HG02610 (cell line): Measurements from ENCODE around the gene KAT7.

Source experiments
- ATAC-seq: cut with Tn5 transposase; IDR thresholded peaks from one replicate; pipeline ENCODE4 v1.9.1; 2021; ENCODE audit warnings: mild to moderate bottlenecking, moderate library complexity; ENCODE audit not compliant: unreplicated experiment

Gene KAT7

DNA sequence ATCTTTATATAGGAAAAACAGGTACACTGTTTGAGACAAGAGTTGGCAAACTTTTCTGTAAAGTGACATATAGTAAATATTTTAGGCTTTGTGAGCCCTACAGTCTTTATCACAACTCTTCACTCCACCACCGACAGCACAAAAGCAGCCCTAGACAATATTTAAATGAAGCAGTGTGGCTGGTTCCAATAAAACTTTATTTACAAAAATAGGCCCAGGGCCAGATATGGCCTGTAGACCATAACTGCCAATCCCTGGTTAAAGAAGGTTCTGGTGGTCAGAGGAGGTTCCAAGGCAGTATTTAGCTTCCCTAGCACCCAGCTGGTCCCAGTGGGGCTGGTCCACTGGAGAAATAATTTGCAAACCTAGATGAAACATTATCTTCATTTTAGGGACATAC is 28.2 kb upstream of the KAT7 start:
- no peak for ATAC-seq

DNA sequence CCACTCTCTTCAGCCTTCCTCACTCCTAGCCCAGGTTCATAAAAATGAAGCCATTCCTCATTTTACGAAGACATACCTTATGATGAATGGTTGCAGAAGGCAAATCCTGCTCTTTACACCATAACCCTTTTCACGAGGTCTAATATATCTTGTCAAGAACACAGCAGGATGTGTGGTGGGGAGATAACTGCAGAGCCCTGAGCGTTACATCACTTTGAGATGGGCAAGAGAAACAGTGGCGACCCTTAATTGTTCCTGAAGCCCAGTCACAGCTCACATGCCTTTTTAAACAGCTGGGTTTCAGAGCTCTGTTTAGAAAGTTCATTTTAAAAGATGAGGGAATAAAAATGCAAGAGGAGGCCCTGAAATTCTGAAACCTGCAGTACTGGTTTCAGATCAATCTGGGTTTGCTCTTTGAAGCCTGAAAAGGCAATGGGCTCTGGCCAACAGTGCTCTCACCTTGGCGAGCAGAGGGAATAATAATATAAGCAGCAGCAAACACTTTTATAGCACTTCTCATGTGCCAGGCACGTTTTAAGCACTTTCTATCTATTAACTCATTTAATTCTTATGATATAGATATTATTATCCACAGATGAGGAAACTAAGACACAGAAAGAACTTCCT is 27.4 kb upstream of the KAT7 start:
- ATAC-seq: no peak

DNA sequence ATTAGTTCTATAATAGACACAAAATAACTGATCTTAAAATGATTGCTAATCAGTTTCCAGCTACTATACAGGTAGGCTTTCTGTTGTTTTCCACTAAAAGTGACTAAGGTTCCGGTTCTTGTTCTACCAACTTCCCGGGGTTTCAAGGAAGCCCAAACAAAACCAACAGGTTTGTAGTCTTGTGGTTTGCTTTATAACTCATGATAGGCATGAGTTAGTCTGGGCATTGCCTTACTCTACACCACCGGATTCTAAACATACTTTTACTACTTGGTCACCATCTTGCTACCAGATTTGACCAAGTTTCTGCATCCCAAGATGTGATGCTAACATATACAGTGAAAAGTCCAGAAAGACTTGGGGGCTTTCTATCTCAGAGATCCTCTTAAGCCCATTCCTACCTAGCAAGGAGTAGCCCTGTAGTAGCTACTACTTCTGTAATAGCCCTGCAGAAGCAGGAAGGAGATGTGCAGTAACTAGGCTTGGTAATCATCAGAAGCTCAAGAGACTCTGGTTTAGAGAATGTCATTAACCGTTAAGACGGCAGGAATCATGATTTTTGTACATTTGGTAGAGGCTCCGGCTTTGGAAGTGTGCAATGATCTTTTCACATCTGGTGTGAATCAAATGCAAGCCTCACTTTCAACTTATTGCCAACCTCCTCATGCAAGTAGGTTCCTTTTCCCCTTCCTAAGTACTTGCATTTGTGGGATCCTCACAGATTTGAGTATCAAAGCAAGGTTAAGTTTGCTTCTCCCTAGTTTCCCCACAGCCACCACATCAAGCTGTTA is 26.1 kb upstream of the KAT7 start:
- ATAC-seq: no peak

DNA sequence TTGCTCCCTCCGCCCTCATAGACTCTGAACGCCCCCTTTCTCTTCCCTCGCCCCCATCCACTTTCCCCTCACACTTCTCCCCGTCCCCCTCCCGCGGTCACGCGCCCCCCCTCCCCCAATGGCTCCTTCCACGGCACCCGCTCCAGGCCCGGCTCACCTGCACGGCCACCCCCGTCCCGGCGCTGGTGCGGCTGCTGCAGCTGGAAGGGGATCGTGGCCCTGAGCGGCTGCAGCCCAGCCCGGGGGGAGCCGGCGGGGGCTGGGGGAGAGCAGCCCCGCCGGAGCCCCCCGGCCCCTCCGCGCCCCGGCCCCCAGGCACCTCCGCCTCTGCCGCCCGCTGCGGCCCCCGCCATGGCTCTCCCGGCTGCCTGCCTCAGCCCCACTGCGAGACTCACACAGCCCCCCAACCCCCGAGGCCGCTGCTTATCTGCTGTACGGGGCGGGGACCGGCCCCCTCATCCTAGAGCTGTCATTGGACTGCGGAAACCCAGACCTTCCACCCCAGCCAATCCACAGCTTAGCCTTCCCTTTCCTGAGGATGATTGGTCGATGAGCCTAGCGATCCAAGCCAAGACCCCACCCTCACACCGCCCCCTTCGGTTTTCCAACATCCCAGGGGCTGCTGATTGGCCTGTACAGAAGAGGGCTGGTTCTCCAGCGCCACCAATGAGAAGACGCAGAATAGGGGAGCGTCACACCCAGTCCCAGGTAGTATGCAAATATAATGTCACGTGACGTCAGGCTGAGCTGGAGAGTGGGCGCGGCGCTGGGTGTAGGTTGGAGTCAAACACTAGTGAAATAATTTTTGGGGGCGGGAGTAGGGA is 24.5 kb upstream of the KAT7 start, which contains the start of gene FAM117A:
Gene FAM117A, minus strand, starts transcription at position 397 of the 824 bp plus-strand sequence. Its CDS starts 44 bp downstream, at position 353.
- ATAC-seq: peak; percentile 91

DNA sequence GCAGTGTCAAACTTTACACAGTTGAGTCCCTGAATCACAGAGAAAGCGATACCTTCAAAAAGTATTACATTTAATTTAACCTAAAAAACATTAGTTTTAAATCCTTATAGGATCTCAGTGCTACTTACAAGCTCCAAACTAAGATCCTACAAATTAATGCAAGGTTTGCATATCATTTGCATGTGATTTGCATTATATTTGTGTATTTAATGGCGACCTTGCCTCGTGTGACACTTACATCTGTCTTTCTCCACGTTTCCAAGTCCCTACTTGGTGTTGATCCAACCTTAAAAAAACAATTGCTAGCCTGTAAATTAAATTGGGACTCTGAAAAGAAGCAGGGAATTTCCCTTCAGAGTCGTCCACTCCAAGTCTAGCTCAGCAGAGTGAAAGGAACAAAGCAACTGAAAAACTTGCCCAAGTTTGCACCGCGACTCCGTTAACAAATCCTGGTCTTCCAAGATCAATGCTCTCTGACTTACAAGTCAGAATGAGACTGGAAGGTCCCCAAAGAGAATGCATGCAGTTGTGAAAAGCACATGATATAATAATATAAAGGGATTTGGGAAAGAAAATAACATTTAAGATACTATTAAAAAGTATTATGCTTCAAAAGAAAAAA is 23.8 kb upstream of the KAT7 start:
- no peak for ATAC-seq

DNA sequence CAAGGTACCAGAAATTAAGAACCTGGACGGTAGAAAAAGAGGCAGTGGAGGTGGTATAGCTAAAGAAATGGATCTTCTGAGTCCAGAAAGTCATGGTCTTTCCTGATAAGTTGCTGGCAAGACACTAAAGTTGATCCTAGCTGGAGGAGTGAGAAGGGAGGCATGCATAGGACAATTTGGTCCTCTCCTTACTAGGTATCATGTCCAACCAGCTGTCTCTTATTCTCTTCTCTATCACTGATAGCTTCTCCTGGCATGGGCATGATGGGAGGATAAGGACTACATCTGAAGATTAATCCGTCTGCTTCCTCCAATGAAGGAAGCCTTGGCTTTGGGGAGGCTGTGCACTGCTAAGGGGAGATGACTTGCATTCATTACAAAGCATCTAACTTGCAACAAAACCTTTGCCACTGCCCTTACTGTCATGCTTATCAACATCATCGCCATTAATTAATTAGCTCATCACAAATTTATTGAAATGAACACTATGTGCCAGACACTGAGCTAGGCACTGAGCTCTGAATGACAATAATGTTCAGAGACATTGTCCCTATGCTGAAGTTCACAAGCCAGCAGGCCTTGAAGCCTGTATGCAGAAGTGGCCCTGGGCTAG is 21.5 kb upstream of the KAT7 start:
- no peak for ATAC-seq

DNA sequence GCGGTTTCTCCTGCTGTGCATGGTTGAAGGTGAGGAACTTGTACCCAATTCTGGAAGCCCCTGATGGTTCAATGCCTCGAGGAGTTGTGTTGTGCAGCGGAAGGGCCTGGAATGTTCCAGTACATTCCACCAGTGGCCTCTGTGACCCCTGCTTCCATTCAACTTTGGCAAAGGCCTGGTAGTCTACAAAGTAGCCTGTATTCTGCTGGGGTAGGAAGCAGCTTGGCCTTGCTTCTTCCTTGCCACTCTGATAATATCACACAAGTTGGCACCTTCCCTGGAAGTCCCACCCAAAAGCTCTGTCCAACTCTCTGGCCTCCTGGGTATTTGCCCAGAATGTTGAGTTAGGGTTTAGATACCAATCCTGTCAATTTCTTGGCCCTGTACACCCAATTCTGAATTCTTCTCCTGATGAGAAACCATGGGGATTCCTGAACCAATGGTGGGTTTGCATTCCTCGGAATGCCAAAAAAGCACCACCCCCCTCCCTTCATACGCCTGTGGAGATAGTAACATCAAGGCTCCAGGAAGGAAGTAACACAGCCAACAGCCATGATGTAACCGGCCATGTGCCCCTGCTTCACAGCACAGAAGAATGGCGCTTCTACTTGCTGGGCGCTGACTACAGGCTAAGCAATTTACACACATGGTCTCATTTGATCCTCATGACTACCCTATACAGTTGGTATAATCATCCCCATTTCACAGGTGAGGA is 12.8 kb upstream of the KAT7 start:
- no peak for ATAC-seq

DNA sequence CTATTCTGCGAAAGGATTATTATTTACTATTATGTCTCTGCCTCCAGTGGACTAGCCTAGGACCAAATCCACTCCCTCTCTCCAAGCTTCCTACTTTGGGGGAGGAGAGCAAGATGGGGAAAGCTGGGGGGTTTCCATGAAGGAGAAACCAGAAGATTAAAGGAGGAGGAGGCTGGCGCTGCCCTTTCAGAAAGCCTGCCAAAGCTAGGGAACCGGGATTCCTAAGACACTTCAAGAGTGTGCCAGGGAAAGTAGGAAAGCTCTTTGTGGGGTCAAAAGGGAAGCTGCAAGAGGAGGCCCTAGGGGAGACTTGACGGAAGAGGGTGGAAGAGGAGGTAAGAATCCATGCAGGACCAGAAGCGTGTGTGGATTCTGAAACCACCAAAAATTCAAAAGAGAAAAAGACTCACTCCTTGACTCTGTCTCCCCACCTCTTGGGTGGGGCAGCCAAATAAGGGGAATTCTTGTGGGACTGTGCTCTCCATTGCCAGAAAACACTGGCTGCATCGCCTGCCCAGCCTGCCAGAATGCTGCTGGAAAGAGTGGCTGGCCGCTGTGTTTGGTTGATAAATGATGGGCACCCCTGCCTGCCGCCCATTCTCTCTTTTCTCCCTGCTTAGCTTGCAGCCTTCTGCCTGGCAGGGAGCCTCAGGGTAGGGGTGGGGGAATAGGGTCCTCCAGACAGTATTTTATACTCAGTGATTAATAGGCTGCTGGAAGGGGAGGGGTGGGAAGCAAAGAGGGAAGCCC is 11.8 kb upstream of the KAT7 start:
- no peak for ATAC-seq

DNA sequence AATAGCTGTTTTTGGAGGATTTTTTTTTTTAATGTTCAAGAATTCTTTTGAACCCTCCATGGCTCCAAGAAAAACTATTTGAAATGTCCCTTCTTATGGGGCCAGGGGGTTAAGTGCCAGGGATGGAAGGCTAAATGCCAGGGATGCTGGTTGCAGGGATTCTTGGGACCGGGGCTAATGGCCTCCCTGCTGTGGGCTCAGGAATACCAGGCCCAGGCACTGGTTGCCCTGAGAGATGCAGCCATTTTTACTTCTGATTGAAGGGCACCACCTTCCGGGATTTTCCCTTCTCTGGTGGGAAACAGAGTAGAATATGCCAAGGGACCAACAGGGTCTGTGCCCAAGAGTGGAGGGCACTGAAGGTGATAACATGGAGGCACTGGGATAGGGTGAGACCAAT is 10.9 kb upstream of the KAT7 start:
- no peak for ATAC-seq

DNA sequence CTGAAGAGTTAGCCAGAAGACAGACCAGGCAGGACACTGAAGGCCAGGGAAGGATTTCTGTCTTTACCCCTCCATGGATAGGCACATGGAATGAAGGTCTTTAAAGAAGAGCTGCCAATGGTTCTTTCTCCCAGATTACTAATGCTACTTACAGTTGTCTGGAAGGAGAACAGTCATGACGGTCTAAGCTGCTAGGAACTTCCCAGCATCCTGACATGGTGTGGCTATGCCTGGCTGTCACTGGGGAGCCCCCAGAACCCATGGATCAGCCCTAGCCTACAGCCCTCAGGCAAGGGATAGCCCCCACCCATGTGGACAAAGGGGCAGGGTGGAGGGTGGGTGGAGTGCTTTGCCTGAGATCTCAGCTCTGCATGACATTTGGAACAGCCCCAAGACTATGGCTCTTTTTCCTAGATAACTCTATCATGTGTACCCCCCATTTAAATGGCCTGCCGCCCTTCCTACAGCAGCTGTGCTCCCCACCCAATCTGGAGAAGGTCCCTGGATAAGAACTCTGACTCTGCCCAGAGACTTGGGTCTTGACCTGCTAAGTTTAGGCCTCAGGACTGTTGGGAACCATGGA is 9.2 kb upstream of the KAT7 start:
- no peak for ATAC-seq

DNA sequence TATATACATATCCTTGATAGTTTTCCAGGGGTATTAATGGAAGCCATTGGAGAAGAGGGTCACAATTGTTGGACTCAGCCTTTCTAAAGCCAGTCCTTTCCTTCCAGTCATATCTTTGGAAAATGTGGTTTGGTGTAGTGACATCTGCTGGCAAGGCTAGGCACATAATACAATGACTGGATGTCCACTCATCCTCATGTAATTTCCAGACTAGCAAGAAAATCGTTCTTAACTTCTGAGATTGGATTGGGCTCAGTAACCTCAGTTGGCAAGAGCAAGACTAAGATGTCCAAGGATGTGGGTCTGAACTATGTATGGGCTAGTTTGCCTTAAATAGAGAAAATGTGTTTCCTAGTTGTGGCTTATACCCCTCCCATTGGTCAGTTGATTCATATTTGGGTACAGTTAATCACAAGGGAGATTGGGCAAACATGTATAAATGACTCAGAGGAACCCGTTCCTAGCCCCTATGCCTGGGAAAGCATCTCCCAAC is 8.7 kb upstream of the KAT7 start:
- ATAC-seq: no peak

DNA sequence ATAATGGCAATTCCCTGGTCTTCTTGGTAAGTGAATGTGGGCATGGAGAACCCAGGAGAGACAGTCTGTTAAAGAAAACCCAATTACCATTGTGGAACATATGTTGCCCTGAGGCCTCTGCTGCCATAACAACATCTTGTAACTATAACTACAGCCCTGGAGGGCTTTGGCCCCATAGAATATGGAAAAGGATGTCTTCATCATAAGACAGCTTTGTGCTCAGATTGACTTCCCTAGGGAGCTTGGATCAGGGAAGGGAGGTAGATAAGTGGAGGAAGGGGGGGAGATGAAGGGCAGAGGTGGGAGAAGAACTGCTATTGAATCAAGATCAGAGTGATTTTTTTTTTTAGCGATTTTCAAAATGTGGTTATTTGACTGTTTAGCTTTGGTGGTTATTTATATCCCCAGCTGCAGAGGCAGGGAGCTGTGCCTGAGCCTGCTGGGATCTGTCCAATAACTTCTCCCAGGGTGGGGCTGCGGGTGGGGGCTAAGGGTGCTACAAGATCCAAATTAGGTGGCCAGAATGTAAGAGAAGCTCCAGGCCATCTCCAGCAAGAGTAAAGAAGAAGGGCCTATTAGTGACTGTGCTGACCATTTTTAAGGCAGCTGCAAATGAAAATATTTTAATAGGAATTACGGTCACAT is 5.3 kb upstream of the KAT7 start:
- no peak for ATAC-seq

DNA sequence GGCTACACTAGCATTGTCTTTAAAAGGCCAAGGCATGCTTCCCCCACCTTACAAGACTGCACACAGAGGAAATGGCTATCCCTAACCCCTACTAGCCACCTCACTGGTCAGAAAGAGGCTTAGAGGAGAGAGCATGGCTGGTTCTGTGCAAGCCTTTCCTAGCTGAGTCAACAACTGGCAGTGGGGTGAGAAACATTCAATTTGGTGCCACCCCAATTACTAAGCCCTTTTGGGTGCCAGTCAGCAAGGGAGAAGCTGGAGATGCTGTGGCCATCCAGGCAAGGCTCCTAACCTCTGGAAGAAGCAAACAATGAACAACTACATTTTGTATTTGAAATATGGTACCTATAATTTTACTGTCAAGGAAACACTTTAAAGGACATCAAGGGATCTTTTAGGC is 4.7 kb upstream of the KAT7 start:
- no peak for ATAC-seq

DNA sequence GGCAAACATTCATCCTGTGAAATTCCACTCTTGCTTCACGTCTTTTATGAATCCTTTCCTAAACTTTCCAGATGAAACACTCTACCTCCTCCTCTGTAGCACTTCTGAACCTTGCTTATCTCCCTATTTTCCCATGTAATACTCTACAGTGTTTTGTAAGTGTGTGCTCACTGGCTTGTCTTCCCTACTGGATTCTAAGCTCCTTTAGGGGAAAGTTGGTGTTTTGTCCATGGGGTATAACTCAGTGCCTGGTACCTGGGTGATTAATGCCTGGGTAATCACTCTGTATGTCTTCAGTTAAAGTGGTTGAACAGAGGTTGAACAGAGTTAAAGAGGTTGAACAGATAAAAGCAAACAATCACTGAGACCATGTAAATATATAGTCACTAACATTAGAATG is 3.8 kb upstream of the KAT7 start:
- ATAC-seq: no peak

DNA sequence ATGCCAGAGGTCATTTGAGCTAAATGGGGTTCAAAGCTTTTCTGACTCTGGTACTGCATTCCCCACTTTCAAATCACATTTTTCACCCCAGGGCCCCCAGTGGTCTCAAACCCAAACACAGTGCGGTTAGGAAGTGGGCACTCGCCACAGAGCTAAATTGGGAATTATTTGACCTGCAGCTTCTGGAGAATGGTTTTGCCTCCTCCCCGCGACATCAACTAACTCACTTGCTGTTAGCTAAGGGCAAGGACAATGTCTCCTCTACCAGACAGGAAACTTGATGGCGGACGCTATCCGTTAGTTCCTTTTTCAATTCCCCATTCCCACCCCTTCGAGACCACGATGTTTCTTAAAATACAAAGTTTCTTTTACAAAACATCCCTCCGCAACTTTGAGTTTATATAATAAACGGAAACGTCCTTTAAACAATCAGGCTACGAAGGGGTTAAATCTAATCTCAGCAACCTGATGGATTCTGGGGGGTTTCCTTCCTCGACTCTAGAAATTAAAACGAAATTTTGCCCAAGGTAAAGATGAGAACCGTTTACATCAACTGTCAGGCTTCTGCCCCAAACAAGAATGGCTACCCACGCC is 500 bp upstream of the KAT7 start:
- ATAC-seq: no peak

DNA sequence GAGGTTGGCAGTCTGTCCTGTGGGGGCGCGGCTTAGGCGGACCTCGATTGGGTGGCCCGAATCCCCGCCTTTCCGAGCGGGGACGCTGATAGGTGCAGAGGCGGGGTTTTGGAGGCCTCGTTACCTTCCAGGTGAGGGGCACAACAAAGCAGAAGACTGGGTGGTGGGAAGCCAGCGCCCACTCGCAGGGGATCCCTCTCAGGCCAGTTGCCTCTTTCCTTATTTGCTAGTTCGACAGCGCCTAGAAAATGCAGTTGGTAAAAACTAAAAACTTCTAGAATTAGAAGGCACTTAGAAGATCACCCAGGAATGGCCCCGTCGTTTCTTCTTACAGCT is 730 bp downstream of the KAT7 start:
- ATAC-seq: no peak

DNA sequence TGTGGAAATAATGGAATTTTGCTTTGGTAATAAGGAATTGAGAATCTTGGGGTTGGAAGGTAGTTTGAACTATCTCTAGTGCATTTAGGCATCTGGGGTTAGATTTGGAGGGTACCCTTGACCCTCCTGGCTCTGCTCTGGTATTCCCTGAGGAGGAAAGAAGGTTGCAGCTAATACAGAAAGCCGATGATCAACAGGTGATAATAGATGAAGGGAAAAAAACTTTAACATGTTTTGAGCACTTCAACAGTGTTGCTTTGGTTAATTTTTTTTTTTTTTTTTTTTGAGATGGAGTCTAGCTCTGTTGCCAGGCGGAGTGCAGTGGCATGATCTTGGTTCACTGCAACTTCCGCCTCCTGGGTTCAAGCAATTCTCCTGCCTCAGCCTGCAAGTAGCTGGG is 4.8 kb downstream of the KAT7 start:
- ATAC-seq: no peak

DNA sequence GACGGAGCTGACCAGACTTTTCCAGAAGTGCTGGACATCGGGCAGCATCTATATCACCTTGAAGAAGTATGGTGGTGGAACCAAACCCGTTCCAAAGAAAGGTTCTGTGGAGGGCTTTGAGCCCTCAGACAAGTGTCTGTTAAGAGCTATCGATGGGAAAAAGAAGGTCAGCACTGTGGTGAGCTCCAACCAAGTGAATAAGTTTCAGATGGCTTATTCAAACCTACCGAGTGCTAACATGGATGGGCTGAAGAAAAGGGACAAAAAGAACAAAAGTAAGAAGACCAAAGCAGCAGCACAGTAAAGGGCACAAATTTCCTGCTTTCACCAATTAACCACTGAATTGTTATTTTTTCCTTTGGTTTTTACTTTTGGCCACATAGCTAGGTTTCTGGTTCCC is 6.9 kb downstream of the KAT7 start:
- no peak for ATAC-seq
